H1 (cell line): ENCODE measurements around the gene DISC1. TPM values are rescaled to one million over a fixed set of nuclear protein-coding genes. Genes with fewer than 3 reads are reported as not detected.
"Not testable (repeated sequence)": the region's sequence is repeated elsewhere in the genome, so short reads cannot be mapped to it uniquely, and the experiment has no call there.

ENCODE experiments used
- CTCF ChIA-PET: fragments of 300-600 bp; sonication (Branson Sonifier 250); formaldehyde crosslinking; loops from one replicate; lab custom pipeline; 2021; ENCODE audit not compliant: partially characterized antibody; lab: Charles Lee
- POLR2A ChIA-PET: fragments of 300-600 bp; sonication (Branson Sonifier 250); formaldehyde crosslinking; loops from one replicate; lab custom pipeline; 2021; ENCODE audit warnings: inconsistent platforms; ENCODE audit not compliant: partially characterized antibody; lab: Charles Lee
- DNase-seq, 2 experiments: peaks; one replicate each; pipeline versions ENCODE4 v3.0.0 to v3.0.0-alpha.2; 2010 to 2022; ENCODE audit warnings: low spot score in 2 of 2, low read depth in 1 of 2, mixed read lengths in 1 of 2
- FAIRE-seq: peaks from 2 replicates; lab custom pipeline; 2011; peaks lifted over from hg19 to GRCh38; lab: Jason Lieb, UNC
- H2AFZ ChIP-seq: 2 replicates; pipeline ENCODE4 v1.8.1; 2012; ENCODE audit warnings: low read length, inconsistent platforms
- H2AK5ac ChIP-seq: 2 replicates; pipeline ENCODE4 v1.6.1; 2013; ENCODE audit warnings: low read depth, low read length
- H2BK120ac ChIP-seq: replicated peaks from 2 replicates; pipeline ENCODE3; 2013; ENCODE audit warnings: low read depth, low read length, inconsistent platforms
- H2BK12ac ChIP-seq: 2 replicates; pipeline ENCODE4 v1.6.1; 2013; ENCODE audit warnings: low read depth, low read length
- H2BK15ac ChIP-seq: 2 replicates; pipeline ENCODE4 v1.6.1; 2013; ENCODE audit warnings: low read length
- H2BK20ac ChIP-seq: 2 replicates; pipeline ENCODE4 v1.6.1; 2013; ENCODE audit warnings: low read length
- H2BK5ac ChIP-seq: 2 replicates; pipeline ENCODE4 v1.6.1; 2013; ENCODE audit warnings: low read depth, low read length
- H3K14ac ChIP-seq: 2 replicates; pipeline ENCODE4 v1.6.1; 2013; ENCODE audit warnings: inconsistent platforms; ENCODE audit not compliant: insufficient read length
- H3K18ac ChIP-seq: 2 replicates; pipeline ENCODE4 v1.6.1; 2013; ENCODE audit warnings: low read length; ENCODE audit errors: extremely low read depth
- H3K23ac ChIP-seq: 2 replicates; pipeline ENCODE4 v1.6.1; 2013; ENCODE audit warnings: inconsistent platforms; ENCODE audit not compliant: insufficient read length
- H3K23me2 ChIP-seq: 2 replicates; pipeline ENCODE4 v1.6.1; 2013; ENCODE audit warnings: low read depth, low read length
- H3K27ac ChIP-seq: 2 replicates; pipeline ENCODE4 v1.6.1; 2011; ENCODE audit warnings: low read depth, low read length, inconsistent platforms
- H3K27me3 ChIP-seq, 4 experiments: replicated peaks in 1 of 4; 1 replicate in 1 of 4; 2 replicates in 3 of 4; pipeline versions ENCODE4 v1.6.1 to v1.8.1; 2011 to 2013; ENCODE audit warnings: low read length in 3 of 4, mild to moderate bottlenecking in 3 of 4, inconsistent platforms in 2 of 4, mixed read lengths in 2 of 4, moderate library complexity in 1 of 4; ENCODE audit not compliant: control insufficient read depth in 3 of 4, insufficient read depth in 3 of 4; ENCODE audit errors: extremely low read depth in 1 of 4
- H3K36me3 ChIP-seq, 4 experiments: 2 replicates each; pipeline versions ENCODE4 v1.6.1 to v1.8.1; 2011 to 2013; ENCODE audit warnings: mild to moderate bottlenecking in 4 of 4, low read length in 3 of 4, moderate library complexity in 2 of 4, control low read depth in 1 of 4, inconsistent platforms in 1 of 4; ENCODE audit not compliant: insufficient read depth in 4 of 4, control insufficient read depth in 2 of 4
- H3K4ac ChIP-seq: replicated peaks from 2 replicates; pipeline ENCODE3; 2013; ENCODE audit warnings: low read length, low read depth, mixed read lengths, inconsistent platforms; ENCODE audit not compliant: insufficient read length
- H3K4me1 ChIP-seq, 4 experiments: replicated peaks in 1 of 4; 1 replicate in 1 of 4; 2 replicates in 3 of 4; pipeline versions ENCODE4 v1.6.1 to v1.8.1; 2011 to 2013; ENCODE audit warnings: low read length in 3 of 4, inconsistent platforms in 2 of 4, mixed read lengths in 1 of 4; ENCODE audit not compliant: insufficient read depth in 4 of 4, control insufficient read depth in 3 of 4
- H3K4me2 ChIP-seq, 2 experiments: 2 replicates each; pipeline versions ENCODE4 v1.6.1 to v1.8.1; 2011 to 2013; ENCODE audit warnings: low read depth in 2 of 2, low read length in 2 of 2, control low read depth in 1 of 2, inconsistent platforms in 1 of 2, mild to moderate bottlenecking in 1 of 2; ENCODE audit not compliant: insufficient read depth in 1 of 2
- H3K4me3 ChIP-seq, 4 experiments: fragments of 200-600, 300-600 bp in 1 of 4; sonication (generic), shearing (Covaris generic), sonication (Bioruptor Twin) in 1 of 4; 2 replicates each; pipeline versions ENCODE4 v1.5.1 to v1.8.1; 2011 to 2016; ENCODE audit warnings: low read length in 4 of 4, low read depth in 3 of 4, control low read depth in 2 of 4, inconsistent platforms in 2 of 4, mild to moderate bottlenecking in 2 of 4, mixed read lengths in 1 of 4, moderate library complexity in 1 of 4; ENCODE audit not compliant: insufficient read depth in 2 of 4; ENCODE audit errors: extremely low read depth in 1 of 4
- H3K56ac ChIP-seq: replicated peaks from 2 replicates; pipeline ENCODE3; 2013; ENCODE audit warnings: low read depth, mild to moderate bottlenecking, mixed read lengths, low read length, inconsistent platforms; ENCODE audit not compliant: insufficient read length
- H3K79me1 ChIP-seq: 2 replicates; pipeline ENCODE4 v1.6.1; 2013; ENCODE audit warnings: low read depth, low read length, control low read depth
- H3K79me2 ChIP-seq, 2 experiments: 2 replicates each; pipeline versions ENCODE4 v1.6.1 to v1.8.1; 2012 to 2013; ENCODE audit warnings: low read length in 2 of 2, mild to moderate bottlenecking in 2 of 2, inconsistent platforms in 1 of 2; ENCODE audit not compliant: insufficient read depth in 2 of 2, control insufficient read depth in 1 of 2
- H3K9ac ChIP-seq, 4 experiments: replicated peaks in 1 of 4; 1 replicate in 1 of 4; 2 replicates in 3 of 4; pipeline versions ENCODE4 v1.6.1 to v1.8.1; 2011 to 2013; ENCODE audit warnings: low read depth in 3 of 4, low read length in 3 of 4, control low read depth in 2 of 4, mild to moderate bottlenecking in 2 of 4, moderate library complexity in 2 of 4, inconsistent platforms in 1 of 4; ENCODE audit errors: extremely low read depth in 1 of 4
- H3K9me3 ChIP-seq, 2 experiments: 2 replicates each; pipeline versions ENCODE4 v1.6.1 to v1.8.1; 2012 to 2013; ENCODE audit warnings: mild to moderate bottlenecking in 2 of 2, moderate library complexity in 2 of 2, control low read depth in 1 of 2, inconsistent platforms in 1 of 2, low read depth in 1 of 2, low read length in 1 of 2, mixed read lengths in 1 of 2; ENCODE audit not compliant: insufficient read depth in 2 of 2
- H4K20me1 ChIP-seq, 2 experiments: replicated peaks in 1 of 2; 2 replicates each; pipeline versions ENCODE3 to v1.8.1; 2011 to 2013; ENCODE audit warnings: inconsistent platforms in 2 of 2, low read length in 2 of 2, mild to moderate bottlenecking in 1 of 2; ENCODE audit not compliant: insufficient read depth in 2 of 2, control insufficient read depth in 1 of 2
- H4K5ac ChIP-seq: 2 replicates; pipeline ENCODE4 v1.6.1; 2013; ENCODE audit warnings: low read length, low read depth, mixed read lengths, inconsistent platforms; ENCODE audit not compliant: insufficient read length
- H4K8ac ChIP-seq: 2 replicates; pipeline ENCODE4 v1.8.0; 2013; ENCODE audit warnings: mild to moderate bottlenecking, moderate library complexity, low read length, inconsistent platforms; ENCODE audit not compliant: insufficient read depth; ENCODE audit errors: extremely low read depth
- H4K91ac ChIP-seq: replicated peaks from 2 replicates; pipeline ENCODE3; 2013; ENCODE audit warnings: low read length, mixed read lengths, inconsistent platforms; ENCODE audit not compliant: insufficient read length
- WGBS, 2 experiments: shearing (Covaris generic) in 1 of 2; methylation state at CpG; one replicate each; pipeline versions ENCODE4 v1.1.6 to v1.1.7; 2013 to 2015; ENCODE audit warnings: low lambda C conversion rate in 2 of 2, mixed read lengths in 2 of 2, inconsistent platforms in 1 of 2, low coverage in 1 of 2, missing lambda C conversion rate in 1 of 2; ENCODE audit not compliant: insufficient replicate concordance in 2 of 2, insufficient coverage in 1 of 2, insufficient read length in 1 of 2; ENCODE audit errors: extremely low coverage in 1 of 2, missing lambda C conversion rate in 1 of 2; 5-methylcytosine and 5-hydroxymethylcytosine counted together
- polyA plus RNA-seq, 7 experiments: library from polyadenylated mRNA; depleted of rRNA in 3 of 7; stranded (reverse) in 5 of 7; unstranded in 2 of 7; fragments of >200 nt in 5 of 7; fragments of 200-250 nt in 2 of 7; gene quantifications; 1 replicate in 5 of 7; 2 replicates in 1 of 7; 4 replicates in 1 of 7; pipeline versions ENCODE4 v1.2.1 to v1.2.3, GENCODE V29; 2011 to 2013; ENCODE audit warnings: missing spikeins in 2 of 7, mixed read lengths in 2 of 7
- total RNA-seq: library from RNA; stranded (reverse); fragmentation: NEBNext Ultra II Directional; extraction: Animal tissue kit (Norgen Biotek cat#: 25700); gene quantifications from 2 replicates; pipeline ENCODE4 v1.2.1, GENCODE V29; 2021

The DISC1 gene
- total and polyA plus RNA-seq, 2 of the 8 experiments (the other 6 are each of a cell fraction or from before 2014, with no cell fraction given), result 1.1 to 3.5 TPM

DNA sequence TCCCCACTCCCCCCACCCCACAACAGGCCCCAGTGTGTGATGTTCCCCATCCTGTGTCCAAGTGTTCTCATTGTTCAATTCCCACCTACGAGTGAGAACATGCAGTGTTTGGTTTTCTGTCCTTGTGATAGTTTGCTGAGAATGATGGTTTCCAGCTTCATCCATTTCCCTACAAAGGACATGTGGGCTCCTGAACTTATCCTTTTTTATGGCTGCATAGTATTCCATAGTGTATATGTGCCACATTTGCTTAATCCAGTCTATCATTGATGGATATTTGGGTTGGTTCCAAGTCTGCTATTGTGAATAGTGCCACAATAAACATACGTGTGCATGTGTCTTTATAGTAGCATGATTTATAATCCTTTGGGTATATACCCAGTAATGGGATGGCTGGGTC, 280.7 kb downstream of the DISC1 start:
- H2AK5ac ChIP-seq, H4K5ac ChIP-seq, H3K27ac ChIP-seq, H3K4me1 ChIP-seq, H3K79me2 ChIP-seq, H3K4me3 ChIP-seq, H3K4ac ChIP-seq, H4K8ac ChIP-seq, H3K56ac ChIP-seq, H3K23me2 ChIP-seq, H4K91ac ChIP-seq, H3K9ac ChIP-seq, H2BK12ac ChIP-seq, FAIRE-seq, DNase-seq, CTCF ChIA-PET, H3K4me2 ChIP-seq, H2BK5ac ChIP-seq, H3K23ac ChIP-seq, H4K20me1 ChIP-seq, H3K36me3 ChIP-seq, H3K27me3 ChIP-seq, H2BK120ac ChIP-seq, H2BK20ac ChIP-seq, H3K18ac ChIP-seq, H2AFZ ChIP-seq, POLR2A ChIA-PET, H3K79me1 ChIP-seq, H3K14ac ChIP-seq, H3K9me3 ChIP-seq, H2BK15ac ChIP-seq: not testable (repeated sequence)
- WGBS, 2 experiments, result 100% methylated on average over 2 of the region's 2 CpGs; no CpG with 5 or more reads in 1 of the 2 experiments
